IMR-90 (cell line): ENCODE data around the gene PITPNM2. TPM values are rescaled to one million over a fixed set of nuclear protein-coding genes. Genes with fewer than 3 reads are reported as not detected.

ENCODE experiments used
- ATAC-seq: fragments of 200-7000 bp; cut with Tn5 transposase; 2 replicates; pipeline ENCODE4 v1.9.1; 2020; ENCODE audit warnings: low read depth, mild to moderate bottlenecking, moderate library complexity
- BruUV-seq: library from RNA; stranded (reverse); fragments of 400-500 nt; replicated peaks from 2 replicates; lab custom pipeline; 2021; lab: Mats Ljungman, UMichigan
- CTCF ChIA-PET: fragments of 300-600 bp; formaldehyde crosslinking; extraction: SDS; loops from one replicate; lab custom pipeline; 2021; ENCODE audit warnings: antibody characterized with exemption; lab: Yijun Ruan, JAX
- POLR2A ChIA-PET: fragments of 300-600 bp; sonication (Branson Sonifier 250); formaldehyde crosslinking; loops from one replicate; lab custom pipeline; 2022; ENCODE audit warnings: antibody characterized with exemption; ENCODE audit not compliant: unreplicated experiment; lab: Charles Lee
- DNase-seq: peaks from one replicate; pipeline ENCODE4 v3.0.0; 2013
- H2AFZ ChIP-seq: replicated peaks from 2 replicates; pipeline ENCODE3; 2013; ENCODE audit warnings: low read length, mild to moderate bottlenecking; ENCODE audit not compliant: poor library complexity
- H2AK5ac ChIP-seq: 2 replicates; pipeline ENCODE4 v1.6.1; 2013; ENCODE audit warnings: low read depth, low read length, inconsistent platforms
- H2AK9ac ChIP-seq: replicated peaks from 2 replicates; pipeline ENCODE3; 2013; ENCODE audit warnings: mild to moderate bottlenecking, low read depth, low read length, moderate library complexity; ENCODE audit not compliant: poor library complexity
- H2BK120ac ChIP-seq: 2 replicates; pipeline ENCODE4 v1.6.1; 2013; ENCODE audit warnings: low read depth, low read length, inconsistent platforms
- H2BK15ac ChIP-seq: 3 replicates; pipeline ENCODE4 v1.6.1; 2013; ENCODE audit warnings: low read depth, low read length, inconsistent platforms
- H2BK20ac ChIP-seq: 2 replicates; pipeline ENCODE4 v1.6.1; 2013; ENCODE audit warnings: low read depth, mild to moderate bottlenecking, inconsistent platforms, low read length, moderate library complexity
- H2BK5ac ChIP-seq: 2 replicates; pipeline ENCODE4 v1.6.1; 2013; ENCODE audit warnings: mild to moderate bottlenecking, low read depth, low read length, inconsistent platforms; ENCODE audit not compliant: poor library complexity, severe bottlenecking
- H3K14ac ChIP-seq: replicated peaks from 2 replicates; pipeline ENCODE4 v1.6.1; 2013; ENCODE audit warnings: low read depth, low read length, inconsistent platforms
- H3K18ac ChIP-seq: 2 replicates; pipeline ENCODE4 v1.6.1; 2013; ENCODE audit warnings: low read depth, low read length, control low read depth
- H3K23ac ChIP-seq: 2 replicates; pipeline ENCODE4 v1.6.1; 2013; ENCODE audit warnings: low read depth, low read length, inconsistent platforms
- H3K27ac ChIP-seq: 2 replicates; pipeline ENCODE4 v1.5.1; 2013; ENCODE audit warnings: mild to moderate bottlenecking, control low read depth, low read length; ENCODE audit not compliant: insufficient read depth
- H3K27me3 ChIP-seq: 2 replicates; pipeline ENCODE4 v1.6.1; 2013; ENCODE audit warnings: low read length; ENCODE audit not compliant: control insufficient read depth, insufficient read depth
- H3K36me3 ChIP-seq: 2 replicates; pipeline ENCODE4 v1.6.1; 2013; ENCODE audit warnings: low read length, mixed read lengths; ENCODE audit not compliant: control insufficient read depth, insufficient read depth
- H3K4ac ChIP-seq: 2 replicates; pipeline ENCODE4 v1.6.1; 2013; ENCODE audit warnings: low read depth, low read length, inconsistent platforms
- H3K4me1 ChIP-seq: 2 replicates; pipeline ENCODE4 v1.6.1; 2013; ENCODE audit warnings: low read length, mixed read lengths; ENCODE audit not compliant: control insufficient read depth, insufficient read depth
- H3K4me2 ChIP-seq: 2 replicates; pipeline ENCODE4 v1.6.1; 2013; ENCODE audit warnings: low read depth, mild to moderate bottlenecking, control low read depth, low read length, moderate library complexity
- H3K4me3 ChIP-seq: 2 replicates; pipeline ENCODE4 v1.5.1; 2013; ENCODE audit warnings: low read depth, mild to moderate bottlenecking, control low read depth, low read length, moderate library complexity; ENCODE audit not compliant: insufficient read depth
- H3K56ac ChIP-seq: 2 replicates; pipeline ENCODE4 v1.6.1; 2013; ENCODE audit warnings: low read length, inconsistent platforms; ENCODE audit not compliant: insufficient read depth; ENCODE audit errors: extremely low read depth
- H3K79me1 ChIP-seq, 2 experiments: 2 replicates each; pipeline ENCODE4 v1.6.1; 2013; ENCODE audit warnings: low read length in 2 of 2, inconsistent platforms in 1 of 2, low read depth in 1 of 2
- H3K9ac ChIP-seq: 2 replicates; pipeline ENCODE4 v1.6.1; 2013; ENCODE audit warnings: low read depth, low read length, control low read depth
- H3K9me1 ChIP-seq: 2 replicates; pipeline ENCODE4 v1.6.1; 2013; ENCODE audit warnings: low read length, inconsistent platforms; ENCODE audit not compliant: insufficient read depth
- H3K9me3 ChIP-seq: 2 replicates; pipeline ENCODE4 v1.6.1; 2013; ENCODE audit warnings: low read length; ENCODE audit not compliant: control insufficient read depth, insufficient read depth
- H4K20me1 ChIP-seq: 2 replicates; pipeline ENCODE4 v1.6.1; 2013; ENCODE audit warnings: low read length, inconsistent platforms; ENCODE audit not compliant: insufficient read depth
- H4K5ac ChIP-seq: 2 replicates; pipeline ENCODE4 v1.6.1; 2013; ENCODE audit warnings: mild to moderate bottlenecking, low read depth, low read length, control low read depth
- H4K8ac ChIP-seq, 2 experiments: 2 replicates each; pipeline ENCODE4 v1.6.1; 2013; ENCODE audit warnings: low read depth in 2 of 2, low read length in 2 of 2, control low read depth in 1 of 2, inconsistent platforms in 1 of 2
- H4K91ac ChIP-seq: 2 replicates; pipeline ENCODE4 v1.6.1; 2013; ENCODE audit warnings: low read depth, low read length, inconsistent platforms; ENCODE audit not compliant: insufficient read depth
- BHLHE40 ChIP-seq: fragments of 150-350 bp; IDR thresholded peaks from 2 replicates; pipeline ENCODE4 v1.6.1; 2016; ENCODE audit warnings: mild to moderate bottlenecking, low read depth, low read length
- CEBPB ChIP-seq: IDR thresholded peaks from 2 replicates; pipeline ENCODE4 v1.6.1; 2012; ENCODE audit warnings: low read depth, low read length, improper control_type of control experiment
- CHD1 ChIP-seq: IDR thresholded peaks from 2 replicates; pipeline ENCODE4 v1.6.1; 2012; ENCODE audit warnings: low read depth, low read length, improper control_type of control experiment
- CTCF ChIP-seq: conservative IDR thresholded peaks from 2 replicates; pipeline ENCODE4 v1.5.1; 2012; ENCODE audit warnings: mild to moderate bottlenecking, low read depth, low read length, improper control_type of control experiment
- ELK1 ChIP-seq: fragments of 150-350 bp; IDR thresholded peaks from 2 replicates; pipeline ENCODE4 v1.6.1; 2016; ENCODE audit warnings: low read depth, mild to moderate bottlenecking, low read length, moderate library complexity, borderline replicate concordance
- FOS ChIP-seq: fragments of 150-350 bp; IDR thresholded peaks from 2 replicates; pipeline ENCODE4 v1.6.1; 2016; ENCODE audit warnings: low read depth, low read length
- MAFK ChIP-seq: IDR thresholded peaks from 2 replicates; pipeline ENCODE4 v1.6.1; 2012; ENCODE audit warnings: low read depth, low read length, improper control_type of control experiment
- MAZ ChIP-seq: IDR thresholded peaks from 2 replicates; pipeline ENCODE4 v1.6.1; 2012; ENCODE audit warnings: low read depth, mild to moderate bottlenecking, low read length, improper control_type of control experiment, moderate library complexity, borderline replicate concordance
- MXI1 ChIP-seq: IDR thresholded peaks from 2 replicates; pipeline ENCODE4 v1.6.1; 2012; ENCODE audit warnings: low read depth, mild to moderate bottlenecking, low read length, moderate library complexity, borderline replicate concordance
- NFE2L2 ChIP-seq: fragments of 150-350 bp; IDR thresholded peaks from 2 replicates; pipeline ENCODE4 v1.6.1; 2016; ENCODE audit warnings: low read depth, mild to moderate bottlenecking, low read length
- POLR2A ChIP-seq: IDR thresholded peaks from 2 replicates; pipeline ENCODE4 v1.6.1; 2012; ENCODE audit warnings: mild to moderate bottlenecking, low read depth, low read length
- RAD21 ChIP-seq: IDR thresholded peaks from 2 replicates; pipeline ENCODE4 v1.6.1; 2012; ENCODE audit warnings: low read length, improper control_type of control experiment
- RCOR1 ChIP-seq: IDR thresholded peaks from 2 replicates; pipeline ENCODE4 v1.6.1; 2012; ENCODE audit warnings: mild to moderate bottlenecking, low read length, improper control_type of control experiment; ENCODE audit not compliant: insufficient replicate concordance
- SMC3 ChIP-seq: fragments of 150-350 bp; IDR thresholded peaks from 2 replicates; pipeline ENCODE4 v1.6.1; 2016; ENCODE audit warnings: low read depth, mild to moderate bottlenecking, antibody characterized with exemption, low read length, moderate library complexity
- USF2 ChIP-seq: fragments of 150-350 bp; IDR thresholded peaks from 2 replicates; pipeline ENCODE4 v1.6.1; 2017; ENCODE audit warnings: mild to moderate bottlenecking, antibody characterized with exemption, low read length, low read depth
- WGBS, 2 experiments: methylation state at CpG; one replicate each; pipeline versions ENCODE4 v1.1.5 to v1.1.7; 2013; ENCODE audit warnings: missing lambda C conversion rate in 2 of 2; ENCODE audit not compliant: insufficient read length in 1 of 2; ENCODE audit errors: extremely low coverage in 2 of 2; 5-methylcytosine and 5-hydroxymethylcytosine counted together
- dilution Hi-C: fragments of 300-500 bp; cut with HindIII; formaldehyde crosslinking; loops from one replicate; pipeline ENCODE4 v1.14.3; 2018; ENCODE audit warnings: low sequenced_read_pairs; ENCODE audit not compliant: unreplicated experiment
- in situ Hi-C: fragments of 300-500 bp; cut with MboI; formaldehyde crosslinking; loops from 3 replicates; pipeline ENCODE4 v1.14.3; 2019; ENCODE audit warnings: low sequenced_read_pairs, inconsistent platforms, mixed read lengths
- intact Hi-C: fragments of 100-400 bp; cut with micrococcal nuclease; formaldehyde crosslinking; loops from 2 replicates; pipeline ENCODE4 v1.10.0; 2022
- polyA plus RNA-seq, 3 experiments: library from polyadenylated mRNA; depleted of rRNA; stranded (reverse); fragments of >200 nt; gene quantifications; 2 replicates each; pipeline ENCODE4 v1.2.3, GENCODE V29; 2012; ENCODE audit warnings: low replicate concordance in 1 of 3
- total RNA-seq: library from RNA; depleted of rRNA; stranded (reverse); fragments of >200 nt; gene quantifications from 2 replicates; pipeline ENCODE4 v1.2.3, GENCODE V29; 2012

PITPNM2 gene
- total and polyA plus RNA-seq, 2 of the 4 experiments (the other 2 are of a cell fraction): 1.6 to 3.0 TPM

- H2BK120ac ChIP-seq: no peak overlapping the region
- H2AK5ac ChIP-seq: no peak overlapping the region; the same call in 1 of the 2 replicates
- peaks cover 11% of the 10 kb centered on the region; the same call in 1 of the 2 replicates for H4K20me1 ChIP-seq
- H3K4me3 ChIP-seq: no peak overlapping the region
- intact Hi-C loops: no loop called here
- no peak overlapping the region for H2BK15ac ChIP-seq
- H3K18ac ChIP-seq: no peak overlapping the region
- no peak overlapping the region for H2BK20ac ChIP-seq
- no peak overlapping the region for H3K9ac ChIP-seq
- no peak overlapping the region for H3K4me2 ChIP-seq
- DNase-seq: no peak
- peaks cover 10% of the 10 kb centered on the region; the same call in 1 of the 2 replicates for H3K36me3 ChIP-seq
- no peak overlapping the region for H3K56ac ChIP-seq
- peaks cover 0 to 16% of the 10 kb centered on the region in 2 experiments; a peak in 1 of 4 replicates for H3K79me1 ChIP-seq
- peak overlapping the region; percentile 17; the same call in 1 of the 2 replicates for H3K14ac ChIP-seq
- H3K4ac ChIP-seq: peak overlapping the region; percentile 53
- no peak overlapping the region for H2BK5ac ChIP-seq
- H3K27me3 ChIP-seq: peaks cover 2% of the 10 kb centered on the region; the same call in 1 of the 2 replicates
- H2AK9ac ChIP-seq: peak overlapping the region; percentile 33
- dilution Hi-C loops: no loop called here
- peak; percentile 14; the same call in 1 of the 2 replicates for ATAC-seq
- ChIA-PET CTCF (no interaction called here), POLR2A (no interaction called here)
- no peaks in the 10 kb centered on the region for H3K9me3 ChIP-seq
- peak overlapping the region; percentile 47 for H2AFZ ChIP-seq
- peaks cover 4% of the 10 kb centered on the region for H3K4me1 ChIP-seq
- no peak overlapping the region for H3K27ac ChIP-seq
- TF ChIP-seq CEBPB (no peak), RAD21 (no peak), ELK1 (no peak), POLR2A (no peak), RCOR1 (no peak), MAFK (no peak), NFE2L2 (no peak), CTCF (no peak), MAZ (no peak), USF2 (no peak), BHLHE40 (no peak), SMC3 (no peak), CHD1 (no peak), FOS (no peak), MXI1 (no peak)
- H4K5ac ChIP-seq: no peak overlapping the region
- in situ Hi-C loops: no loop called here
- peak overlapping the region; percentile 5; the same call in 1 of the 2 replicates for H4K91ac ChIP-seq
- BruUV-seq: no TSS peak
- no peak overlapping the region for H4K8ac ChIP-seq
- WGBS, 2 experiments: 68% methylated on average over 2 of the region's 5 CpGs; no CpG with 5 or more reads in 1 of the 2 experiments
- no peak overlapping the region for H3K23ac ChIP-seq
- H3K9me1 ChIP-seq: peaks cover 19% of the 10 kb centered on the region
Observed at GRCh38 chr12:123102781-123103503, 47.9 kb downstream of the PITPNM2 start.
